ENCODE results near the gene SYDE2. TPM values are rescaled to one million over a fixed set of nuclear protein-coding genes. Genes with fewer than 3 reads are reported as not detected.

SYDE2 gene
- polyA plus RNA-seq, 2 of the 4 experiments (the other 2 are of a cell fraction), result 0.92 to 2.6 TPM

DNA sequence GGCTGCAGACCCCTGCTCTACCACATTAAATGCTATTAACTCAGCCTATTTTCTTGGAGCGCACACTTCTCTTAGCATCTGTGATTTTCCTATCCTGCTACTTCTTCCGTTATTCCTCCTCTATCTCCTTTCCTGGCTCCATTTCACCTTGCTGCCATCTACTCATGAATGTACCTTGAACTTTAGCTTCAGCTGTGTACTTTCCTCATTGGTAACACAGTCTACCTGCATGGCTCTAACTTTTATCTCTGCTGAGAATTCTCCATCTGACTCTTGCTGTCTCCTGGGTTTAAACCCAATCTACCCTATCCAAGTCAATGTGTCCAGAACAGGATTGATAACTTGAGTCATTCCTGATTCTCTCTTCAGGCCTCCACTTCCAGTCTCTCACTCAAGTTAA, 84.9 kb downstream of the SYDE2 start:
- ChIA-PET POLR2A (no interaction called here), CTCF (no interaction called here)
- Histone ChIP-seq H3K4me3 (no peak overlapping the region), H3K4me2 (no peak overlapping the region), H3K27ac (no peak overlapping the region), H3K4me1 (no peaks in the 10 kb centered on the region), H3K9me3 (no peaks in the 10 kb centered on the region)
- DNase-seq (ENCODE audit: low read depth in 1 of 2, low spot score in 1 of 2) (no peak), FAIRE-seq (no peak), ATAC-seq (no peak)
- TF ChIP-seq TP53 (CRISPR knock-in tag; IDR thresholded peaks at IDR 0.05), result no peak
- TF ChIP-seq, protein P1, sequence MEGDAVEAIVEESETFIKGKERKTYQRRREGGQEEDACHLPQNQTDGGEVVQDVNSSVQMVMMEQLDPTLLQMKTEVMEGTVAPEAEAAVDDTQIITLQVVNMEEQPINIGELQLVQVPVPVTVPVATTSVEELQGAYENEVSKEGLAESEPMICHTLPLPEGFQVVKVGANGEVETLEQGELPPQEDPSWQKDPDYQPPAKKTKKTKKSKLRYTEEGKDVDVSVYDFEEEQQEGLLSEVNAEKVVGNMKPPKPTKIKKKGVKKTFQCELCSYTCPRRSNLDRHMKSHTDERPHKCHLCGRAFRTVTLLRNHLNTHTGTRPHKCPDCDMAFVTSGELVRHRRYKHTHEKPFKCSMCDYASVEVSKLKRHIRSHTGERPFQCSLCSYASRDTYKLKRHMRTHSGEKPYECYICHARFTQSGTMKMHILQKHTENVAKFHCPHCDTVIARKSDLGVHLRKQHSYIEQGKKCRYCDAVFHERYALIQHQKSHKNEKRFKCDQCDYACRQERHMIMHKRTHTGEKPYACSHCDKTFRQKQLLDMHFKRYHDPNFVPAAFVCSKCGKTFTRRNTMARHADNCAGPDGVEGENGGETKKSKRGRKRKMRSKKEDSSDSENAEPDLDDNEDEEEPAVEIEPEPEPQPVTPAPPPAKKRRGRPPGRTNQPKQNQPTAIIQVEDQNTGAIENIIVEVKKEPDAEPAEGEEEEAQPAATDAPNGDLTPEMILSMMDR (IDR thresholded peaks at IDR 0.05), result no peak
- WGBS (ENCODE audit: missing lambda C conversion rate), result 97% methylated on average over 2 of the region's 2 CpGs

- CTCF ChIA-PET, result interaction anchor here (0.8 to 4.3 kb wide), 2 partner anchors 142 to 167 kb away, joined by 3 to 46 read pairs; no protein-coding TSS in a partner anchor
- TF ChIP-seq HOXB5 (CRISPR knock-in tag; IDR thresholded peaks at IDR 0.05) (no peak), CEBPB (IDR thresholded peaks at IDR 0.05) (no peak), RFX5 (IDR thresholded peaks at IDR 0.05) (no peak), MAZ (IDR thresholded peaks at IDR 0.05; ENCODE audit: borderline replicate concordance, low read depth, low read length) (no peak), REST (IDR thresholded peaks at IDR 0.05) (no peak), NR3C1 (IDR thresholded peaks at IDR 0.05) (no peak)
- TF ChIP-seq, protein P2, sequence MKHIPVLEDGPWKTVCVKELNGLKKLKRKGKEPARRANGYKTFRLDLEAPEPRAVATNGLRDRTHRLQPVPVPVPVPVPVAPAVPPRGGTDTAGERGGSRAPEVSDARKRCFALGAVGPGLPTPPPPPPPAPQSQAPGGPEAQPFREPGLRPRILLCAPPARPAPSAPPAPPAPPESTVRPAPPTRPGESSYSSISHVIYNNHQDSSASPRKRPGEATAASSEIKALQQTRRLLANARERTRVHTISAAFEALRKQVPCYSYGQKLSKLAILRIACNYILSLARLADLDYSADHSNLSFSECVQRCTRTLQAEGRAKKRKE (CRISPR knock-in tag; IDR thresholded peaks at IDR 0.05; ENCODE audit: low read depth), result no peak
- Histone ChIP-seq H3K27ac (no peak overlapping the region), H3K9me3 (no peaks in the 10 kb centered on the region), H3K4me2 (no peak overlapping the region), H3K4me3 (no peak overlapping the region), H3K4me1 (no peaks in the 10 kb centered on the region)
- 48% methylated on average over 1 of the region's 1 CpG for WGBS (ENCODE audit: missing lambda C conversion rate)
- POLR2A ChIA-PET, result no interaction called here
- DNase-seq (ENCODE audit: low read depth in 1 of 2, low spot score in 1 of 2) (no peak), FAIRE-seq (no peak), ATAC-seq (no peak)
Observed at GRCh38 chr1:85111695-85112094, 89.1 kb downstream of the SYDE2 start.

DNA sequence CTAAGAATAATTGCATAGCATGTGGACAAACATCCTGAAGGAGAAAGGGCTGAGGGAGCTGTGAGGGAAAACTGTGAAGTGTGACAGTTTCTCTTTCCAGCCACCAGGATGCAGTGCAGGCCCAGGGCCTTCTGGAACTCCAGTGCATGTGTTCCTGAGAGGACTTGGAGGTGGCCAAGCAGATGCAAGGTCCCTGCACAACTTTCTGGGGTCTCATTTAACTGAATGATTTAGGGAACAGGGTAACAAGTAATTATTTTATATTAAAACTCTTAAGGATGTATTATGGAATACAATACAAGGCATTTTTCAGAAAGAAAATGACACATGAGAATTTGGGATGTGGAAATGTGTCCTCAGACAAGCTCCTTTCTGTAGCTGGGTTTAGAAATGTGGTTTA, 91.3 kb downstream of the SYDE2 start:
- ChIA-PET POLR2A (no interaction called here), CTCF (interaction anchor here (0.6 to 4.3 kb wide), 22 partner anchors 11 to 167 kb away, joined by 3 to 46 read pairs (median 5); partner anchors contain the start of genes BCL10 and C1orf52)
- Histone ChIP-seq H3K4me3 (no peak overlapping the region), H3K4me2 (no peak overlapping the region), H3K27ac (no peak overlapping the region), H3K9me3 (no peaks in the 10 kb centered on the region), H3K4me1 (no peaks in the 10 kb centered on the region)
- peak; percentile 49 to 65 for DNase-seq (ENCODE audit: low read depth in 1 of 2, low spot score in 1 of 2)
- no peak for FAIRE-seq
- peak; percentile 96 to 97 for ATAC-seq
- TF ChIP-seq USF2 (IDR thresholded peaks at IDR 0.05) (no peak), HMGXB4 (CRISPR knock-in tag; IDR thresholded peaks at IDR 0.05; ENCODE audit: borderline replicate concordance) (no peak), HES2 (IDR thresholded peaks at IDR 0.05) (no peak), ZNF302 (CRISPR knock-in tag; IDR thresholded peaks at IDR 0.05) (no peak), HDAC2 (IDR thresholded peaks at IDR 0.05) (no peak), KDM5A (IDR thresholded peaks at IDR 0.05) (no peak), BHLHE40 (IDR thresholded peaks at IDR 0.05; ENCODE audit: low read depth, low read length) (no peak), POLR2A (IDR thresholded peaks at IDR 0.05; ENCODE audit: low read length) (no peak), CHD4 (IDR thresholded peaks at IDR 0.05; ENCODE audit: borderline replicate concordance) (no peak), EHF (CRISPR knock-in tag; IDR thresholded peaks at IDR 0.05) (no peak), PHF8 (IDR thresholded peaks at IDR 0.05; ENCODE audit: borderline replicate concordance, low read depth) (no peak), CBX2 (IDR thresholded peaks at IDR 0.05; ENCODE audit: borderline replicate concordance, low read depth) (no peak), FOSB (CRISPR knock-in tag; IDR thresholded peaks at IDR 0.05) (no peak), SREBF2 (IDR thresholded peaks at IDR 0.05) (no peak), RFX5 (IDR thresholded peaks at IDR 0.05) (no peak)
- TF ChIP-seq, protein P1 (IDR thresholded peaks at IDR 0.05), result peak; percentile 69
